Stimulated activated CD4-positive, alpha-beta T cell treated with anti-CD3 and anti-CD28 coated beads, Interleukin-1b, Interleukin-23, amount 100 ng/mL, for 4 hours (primary cell): ENCODE measurements around the gene THSD4.
"Not testable (repeated sequence)": the region's sequence is repeated elsewhere in the genome, so short reads cannot be mapped to it uniquely, and the experiment has no call there.

ENCODE experiments used
- DNase-seq, 2 donors: peaks; one replicate each; pipeline ENCODE4 v3.0.0-alpha.2; 2020; ENCODE audit warnings: low read depth in 2 of 2

THSD4 gene

GRCh38 chr15:71424765-71425164, 309.5 kb downstream of the THSD4 start:
- no peak for DNase-seq

GRCh38 chr15:71425388-71425787, 310.1 kb downstream of the THSD4 start:
- DNase-seq = no peak

GRCh38 chr15:71426792-71427191, 311.5 kb downstream of the THSD4 start:
- no peak for DNase-seq

GRCh38 chr15:71430782-71431181, 315.5 kb downstream of the THSD4 start:
- DNase-seq = no peak

GRCh38 chr15:71431343-71432336, 316.4 kb downstream of the THSD4 start:
- no peak for DNase-seq

GRCh38 chr15:71433402-71433801, 318.1 kb downstream of the THSD4 start:
- DNase-seq = no peak

- no peak for DNase-seq
Measured at GRCh38 chr15:71434774-71435173, 319.5 kb downstream of the THSD4 start.

GRCh38 chr15:71435552-71435951, 320.3 kb downstream of the THSD4 start:
- DNase-seq = no peak

- no peak for DNase-seq
Measured at GRCh38 chr15:71436854-71437253, 321.6 kb downstream of the THSD4 start.

GRCh38 chr15:71437404-71437803, 322.1 kb downstream of the THSD4 start:
- DNase-seq = no peak

GRCh38 chr15:71437919-71438318, 322.6 kb downstream of the THSD4 start:
- DNase-seq = no peak

- DNase-seq = not testable (repeated sequence)
Measured at GRCh38 chr15:71439478-71439877, 324.2 kb downstream of the THSD4 start.

GRCh38 chr15:71440489-71441110, 325.3 kb downstream of the THSD4 start:
- DNase-seq = no peak

- peak in 1 of 2 donors; percentile 12 for DNase-seq
Measured at GRCh38 chr15:71443538-71443937, 328.3 kb downstream of the THSD4 start.

GRCh38 chr15:71444032-71444810, 328.9 kb downstream of the THSD4 start:
- DNase-seq = no peak

GRCh38 chr15:71444866-71445590, 329.8 kb downstream of the THSD4 start:
- DNase-seq = no peak

GRCh38 chr15:71447328-71448250, 332.3 kb downstream of the THSD4 start:
- no peak for DNase-seq

- DNase-seq = no peak
Measured at GRCh38 chr15:71448688-71449114, 333.4 kb downstream of the THSD4 start.

- no peak for DNase-seq
Measured at GRCh38 chr15:71449363-71449762, 334.1 kb downstream of the THSD4 start.

GRCh38 chr15:71449956-71450355, 334.7 kb downstream of the THSD4 start:
- DNase-seq = no peak
